GM19239 (cell line): Measurements from ENCODE around the gene CDH13.
"Not testable (repeated sequence)": the region's sequence is repeated elsewhere in the genome, so short reads cannot be mapped to it uniquely, and the experiment has no call there.

ENCODE experiments used
- DNase-seq: peaks from one replicate; pipeline ENCODE4 v3.0.0; 2011; ENCODE audit warnings: low spot score; ENCODE audit not compliant: insufficient read length
- FAIRE-seq: peaks from 2 replicates; lab custom pipeline; 2011; peaks lifted over from hg19 to GRCh38; lab: Jason Lieb, UNC

CDH13 gene

DNA sequence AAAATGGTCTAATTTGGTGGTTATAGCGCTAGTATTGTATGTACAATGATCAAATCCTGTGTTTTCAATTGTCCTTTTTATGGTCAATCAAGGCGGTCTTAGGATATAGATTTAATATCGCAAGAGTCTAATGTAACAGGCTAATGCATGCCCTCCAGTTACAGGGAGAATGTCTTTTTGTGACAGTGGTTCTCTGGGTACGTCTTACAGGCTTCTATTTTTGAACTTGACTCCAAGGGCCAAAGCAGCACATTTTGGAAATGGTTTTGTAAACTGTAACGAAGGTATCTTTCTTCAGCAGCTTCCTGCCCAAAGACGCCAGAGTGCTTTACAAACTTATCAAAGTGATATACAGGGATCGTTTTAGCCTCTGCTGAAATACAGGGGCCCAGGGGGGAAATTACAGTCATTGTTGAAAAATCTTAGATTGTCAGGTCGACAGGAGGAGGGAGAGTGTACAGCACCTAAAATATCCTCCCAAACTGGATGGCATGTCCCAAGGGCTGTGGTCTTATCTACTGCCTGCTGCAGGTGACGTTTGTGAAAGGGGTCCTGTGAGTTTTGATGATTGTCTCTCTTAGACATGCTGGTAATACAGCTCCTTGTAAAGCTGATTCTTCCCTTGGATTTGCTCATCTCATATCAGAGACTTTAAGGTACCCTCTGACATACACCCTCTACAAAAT, 288.5 kb downstream of the CDH13 start:
- FAIRE-seq = no peak
- DNase-seq = no peak

- FAIRE-seq = no peak
- no peak for DNase-seq
Measured at GRCh38 chr16:82917886-82918595, 291.3 kb downstream of the CDH13 start.

DNA sequence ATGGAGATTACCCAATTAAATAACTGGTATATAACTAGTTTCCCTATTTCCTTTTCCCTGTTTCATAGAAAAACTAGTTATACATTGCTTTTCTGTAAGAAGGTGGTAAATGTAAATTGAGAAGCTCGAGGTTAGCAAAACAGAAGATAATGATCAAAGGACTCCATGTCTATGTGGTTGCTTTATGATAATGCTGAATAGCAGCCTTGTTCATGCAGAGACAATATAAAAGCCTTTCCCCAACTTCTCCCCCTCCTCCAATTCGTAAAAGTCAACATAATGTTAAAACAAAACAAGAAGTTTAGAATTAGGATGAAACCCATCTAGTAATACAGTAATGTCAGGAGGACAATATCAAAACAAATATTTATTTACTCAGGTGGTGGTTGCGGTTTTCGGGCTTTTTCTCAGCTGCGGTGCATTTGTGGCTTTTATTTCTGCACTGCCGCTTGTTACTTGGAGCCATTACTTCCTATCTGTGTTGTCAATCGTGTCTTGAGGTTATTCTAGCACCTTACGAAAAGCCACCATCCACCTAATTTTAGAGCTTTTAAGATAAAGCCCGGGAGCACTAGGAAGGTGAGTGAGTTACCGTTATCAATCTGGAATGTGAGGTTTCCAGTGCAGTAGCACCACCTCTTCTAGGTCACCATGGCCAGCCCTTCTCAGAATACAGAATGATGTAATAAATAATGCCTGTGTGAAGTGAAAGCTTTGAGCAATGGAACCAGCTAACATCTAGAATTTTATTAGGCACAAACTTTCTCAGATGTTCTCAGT, 297.5 kb downstream of the CDH13 start:
- FAIRE-seq = no peak
- no peak for DNase-seq

DNA sequence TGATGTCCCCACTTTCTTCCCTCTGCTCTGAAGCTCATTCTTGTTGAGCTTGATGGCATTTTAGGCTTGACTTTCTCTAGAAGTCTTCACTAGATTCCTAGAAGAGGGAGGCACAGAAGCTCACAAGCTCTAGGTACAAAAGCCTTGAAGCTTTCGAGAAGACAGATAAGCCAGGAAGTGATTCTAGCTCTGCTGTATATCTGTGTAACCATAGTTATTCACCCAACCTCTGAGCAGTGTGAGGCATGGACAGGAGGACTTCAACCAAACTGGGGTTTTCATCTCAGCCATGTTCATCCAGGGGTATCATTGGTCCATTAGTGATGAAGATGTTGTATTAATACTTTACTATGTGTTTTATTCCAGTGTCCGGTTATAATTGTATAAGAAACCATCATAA, 299.7 kb downstream of the CDH13 start:
- FAIRE-seq = no peak

DNA sequence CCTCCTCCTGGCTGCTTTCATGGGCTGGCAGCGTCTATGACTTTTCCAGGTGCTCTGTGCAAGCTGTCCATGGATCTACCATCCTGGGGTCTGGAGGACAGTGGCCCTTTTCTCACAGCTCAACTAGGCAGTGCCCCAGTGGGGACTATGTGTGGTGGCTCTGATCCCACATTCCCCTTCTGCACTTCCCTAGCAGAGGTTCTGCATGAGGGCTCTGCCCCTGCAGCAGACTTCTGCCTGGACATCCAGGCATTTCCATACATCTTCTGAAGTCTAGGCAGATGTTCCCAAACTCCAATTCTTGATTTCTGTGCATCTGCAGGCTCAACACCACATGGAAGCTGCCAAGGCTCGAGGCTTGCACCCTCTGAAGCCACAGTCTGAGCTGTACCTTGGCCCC, 307.2 kb downstream of the CDH13 start:
- FAIRE-seq, DNase-seq: not testable (repeated sequence)

More for the DNA sequence above, 299.7 kb downstream of the CDH13 start:
- DNase-seq = no peak

- FAIRE-seq = no peak
- DNase-seq = no peak
Measured at GRCh38 chr16:82935766-82936165, 309.0 kb downstream of the CDH13 start.

DNA sequence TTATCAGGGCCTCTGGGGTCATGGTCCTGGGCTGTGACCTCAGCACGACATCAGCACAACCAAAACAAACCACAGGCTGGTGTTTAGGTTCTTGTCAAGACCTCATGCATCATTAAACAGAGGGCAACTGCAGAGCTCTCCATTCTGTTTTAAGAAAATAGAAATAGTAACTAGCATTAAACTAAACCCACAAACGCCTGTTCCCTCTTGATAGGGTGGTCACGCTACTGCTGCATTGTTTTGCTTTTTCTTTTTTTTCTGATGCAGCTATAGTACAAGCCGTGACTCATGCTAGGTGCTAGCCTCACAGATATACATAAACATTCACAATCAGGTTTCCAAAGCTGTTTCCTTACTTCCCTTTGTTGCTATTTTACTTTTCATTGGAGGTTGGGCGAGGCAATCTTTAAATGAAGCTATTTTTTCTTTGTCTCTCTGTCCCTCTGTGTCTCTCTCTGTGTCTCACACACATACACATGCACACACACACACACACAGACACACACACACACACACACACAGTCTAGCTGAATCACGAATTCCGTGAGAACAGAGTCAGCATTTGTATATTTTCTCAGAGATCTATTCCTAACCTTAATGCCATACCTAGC, 310.3 kb downstream of the CDH13 start:
- FAIRE-seq (no peak), DNase-seq (no peak)

- FAIRE-seq (no peak), DNase-seq (no peak)
Measured at GRCh38 chr16:82937926-82938520, 311.3 kb downstream of the CDH13 start.

GRCh38 chr16:82943371-82943770, 316.6 kb downstream of the CDH13 start:
- DNase-seq (no peak), FAIRE-seq (no peak)

DNA sequence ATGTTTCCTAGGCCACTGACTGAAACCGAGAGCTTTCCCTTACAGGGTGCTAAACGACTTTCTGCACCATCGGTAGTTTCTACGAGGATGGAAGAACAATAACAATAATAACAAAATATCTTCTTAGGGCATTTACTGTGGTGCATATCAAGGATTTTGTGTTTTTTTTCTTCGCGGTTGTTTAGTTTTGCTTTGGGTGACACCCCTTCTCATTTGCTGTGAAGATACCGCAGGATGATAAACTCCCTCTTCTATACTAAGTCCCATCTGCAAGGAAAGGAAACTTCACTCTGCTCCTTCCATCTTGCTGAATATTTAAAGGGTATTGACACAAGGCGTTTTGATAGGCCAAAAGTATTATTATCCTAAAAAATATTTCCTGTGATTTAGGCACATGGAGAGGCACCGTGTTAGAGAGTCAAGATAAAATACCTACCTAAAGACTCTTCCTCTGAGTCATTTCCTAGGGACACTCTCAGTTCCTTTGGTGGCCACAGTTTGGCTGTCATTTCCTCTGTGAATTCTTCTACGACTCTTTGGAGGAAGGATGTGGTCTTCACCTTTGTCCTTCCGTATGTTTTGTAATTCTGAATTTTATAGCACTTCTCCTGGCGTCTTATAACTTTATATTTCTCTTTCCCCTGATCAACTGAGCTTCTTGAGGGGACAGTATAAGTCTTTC, 318.8 kb downstream of the CDH13 start:
- no peak for DNase-seq
- FAIRE-seq = no peak

DNA sequence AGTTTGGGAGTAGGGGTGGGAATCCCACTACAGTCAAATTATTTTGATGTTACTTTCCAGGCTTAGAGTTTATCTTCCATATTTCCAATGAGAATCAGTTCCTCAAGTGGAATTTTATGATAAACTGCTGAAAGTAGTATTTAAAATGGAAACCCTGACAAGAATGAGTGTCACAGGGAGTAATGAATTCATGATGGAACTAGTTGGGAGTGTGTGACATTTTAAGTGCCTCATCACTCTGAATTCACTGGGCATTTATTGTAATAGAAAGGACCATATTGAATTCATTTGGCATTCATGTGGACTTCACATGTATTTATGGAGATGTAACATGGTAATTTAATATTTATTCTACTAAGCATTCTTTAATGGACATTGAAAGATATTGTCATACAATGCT, 320.9 kb downstream of the CDH13 start:
- no peak for FAIRE-seq
- no peak for DNase-seq

DNA sequence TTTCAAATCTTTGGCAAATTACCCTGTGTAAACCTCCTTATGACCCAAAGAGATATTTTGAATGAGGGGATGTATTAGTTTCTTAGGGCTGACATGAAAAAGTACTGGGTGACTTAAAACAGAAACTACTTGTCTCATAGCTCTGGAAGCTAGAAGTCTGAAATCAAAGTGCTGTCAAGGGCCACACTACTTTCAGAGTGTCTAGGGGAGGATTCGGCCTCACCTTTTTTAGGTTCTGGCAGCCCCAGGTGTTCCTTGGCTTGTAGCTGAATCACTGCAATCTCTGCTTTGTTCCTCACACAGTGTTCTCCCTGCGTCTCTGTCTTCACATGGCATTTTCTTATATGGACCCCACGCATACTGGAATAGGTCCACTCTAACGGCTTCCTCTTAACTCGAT, 322.2 kb downstream of the CDH13 start:
- DNase-seq (no peak), FAIRE-seq (no peak)

DNA sequence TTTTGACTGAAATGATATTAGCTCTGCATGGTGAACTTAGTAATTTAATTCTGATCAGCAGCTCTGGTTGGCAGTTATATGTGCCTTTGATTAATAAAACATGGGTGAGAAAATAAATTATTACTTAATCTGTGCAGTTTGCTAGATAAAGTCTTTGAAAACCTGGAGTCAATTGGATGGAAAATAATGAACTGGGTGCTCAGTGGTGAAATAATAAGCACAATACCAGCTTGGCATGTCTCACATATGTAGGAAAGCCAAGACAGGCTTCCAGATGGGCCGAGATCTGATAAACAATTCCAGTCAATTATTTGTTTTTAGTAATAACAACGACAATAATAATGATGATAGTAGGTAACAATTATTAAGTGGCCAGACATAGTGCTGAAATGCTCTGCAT, 326.7 kb downstream of the CDH13 start:
- DNase-seq (no peak), FAIRE-seq (no peak)

GRCh38 chr16:82954224-82954929, 327.6 kb downstream of the CDH13 start:
- no peak for FAIRE-seq
- DNase-seq = no peak

DNA sequence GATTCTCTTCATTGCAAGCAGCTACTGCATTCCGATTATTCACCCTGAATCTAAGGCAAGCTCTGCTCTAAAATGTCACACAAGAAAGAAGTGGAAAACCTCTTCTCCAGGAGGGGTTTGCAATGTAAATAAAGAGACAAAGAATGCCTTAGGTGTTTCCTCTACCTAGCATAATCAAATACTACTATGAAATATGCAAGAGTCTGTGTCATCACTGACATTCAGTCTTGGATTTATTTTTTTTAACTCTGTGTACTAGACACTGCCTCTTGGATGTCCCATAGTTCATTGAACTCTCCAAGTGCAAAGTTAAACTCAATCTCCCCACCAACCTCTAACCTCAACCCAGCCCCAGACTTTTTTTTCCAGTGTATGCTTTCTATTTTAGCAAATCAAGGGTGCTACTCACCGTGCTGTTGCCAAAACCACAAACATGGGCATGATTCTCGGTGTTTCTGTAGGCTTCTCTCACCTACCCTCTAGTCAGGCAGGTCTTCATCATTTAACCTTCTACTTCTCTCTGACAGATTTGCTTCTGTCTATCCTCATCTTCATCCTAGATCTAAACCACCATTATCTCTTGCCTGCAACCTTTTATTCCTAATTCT, 329.1 kb downstream of the CDH13 start:
- FAIRE-seq = no peak

GRCh38 chr16:82957212-82957611, 330.4 kb downstream of the CDH13 start:
- FAIRE-seq (no peak), DNase-seq (no peak)

More for the DNA sequence above, 329.1 kb downstream of the CDH13 start:
- no peak for DNase-seq

DNA sequence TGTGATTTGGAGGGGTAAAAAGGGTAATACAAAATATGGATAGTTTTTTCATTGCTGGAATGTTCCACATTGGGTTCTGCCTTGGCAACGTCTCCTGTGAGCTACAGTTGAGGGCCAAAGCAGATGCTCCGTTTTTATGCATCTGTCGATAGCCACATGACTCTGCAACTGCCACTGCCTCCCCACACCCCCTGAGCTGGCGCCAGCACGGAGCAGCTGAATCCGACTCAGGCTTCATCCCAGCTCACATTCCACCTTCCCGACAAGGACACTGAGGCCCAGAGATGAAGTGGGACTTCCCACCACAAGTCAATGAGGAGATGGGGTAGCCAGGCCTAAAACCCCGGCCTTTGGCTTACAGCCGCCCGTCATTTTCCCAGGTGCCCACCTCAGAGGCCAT, 334.1 kb downstream of the CDH13 start:
- DNase-seq (no peak), FAIRE-seq (no peak)

- FAIRE-seq (no peak), DNase-seq (no peak)
Measured at GRCh38 chr16:82963653-82964052, 336.9 kb downstream of the CDH13 start.

DNA sequence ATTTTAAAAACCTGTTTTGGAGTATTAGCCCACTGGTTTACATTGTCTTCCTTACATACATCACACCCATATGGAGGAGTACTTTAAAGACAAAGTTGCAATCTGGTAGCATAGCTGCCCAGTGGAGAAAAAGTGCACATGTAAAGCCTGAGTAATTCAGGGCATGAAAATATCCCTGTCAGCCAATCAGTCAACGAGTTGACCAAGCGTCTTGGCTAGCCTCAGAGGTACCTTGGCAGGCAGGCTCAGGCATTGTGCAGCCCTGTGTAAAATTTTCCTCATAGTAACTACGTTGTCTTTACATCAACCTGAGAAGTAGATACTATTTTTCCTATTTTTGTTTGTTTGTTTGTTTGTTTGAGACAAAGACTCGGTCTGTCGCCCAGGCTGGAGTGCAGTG, 339.0 kb downstream of the CDH13 start:
- FAIRE-seq (no peak), DNase-seq (no peak)
